Adrenal gland (tissue), 5 donors: Measurements from ENCODE around the gene CACNA1A.

Experiments used
- CTCF ChIP-seq, 6 experiments: fragments of 450-650 bp in 4 of 6; fragments of 200-600 bp in 2 of 6; sonication (generic) in 1 of 6; IDR thresholded peaks; 1 replicate in 5 of 6; 2 replicates in 1 of 6; pipeline versions ENCODE4 v1.5.1 to v1.8.0; 2016 to 2021; ENCODE audit warnings: antibody characterized with exemption in 6 of 6, mild to moderate bottlenecking in 2 of 6, moderate library complexity in 1 of 6
- POLR2A ChIP-seq, 2 donors: fragments of 450-650 bp; IDR thresholded peaks; one replicate each; pipeline ENCODE4 v1.6.1; 2017; ENCODE audit warnings: antibody characterized with exemption in 2 of 2, mild to moderate bottlenecking in 2 of 2, moderate library complexity in 1 of 2
- donor health status: DM: no; HTN: no; CAD: no.

- TF ChIP-seq POLR2A (IDR thresholded peaks at IDR 0.05) (no peak), CTCF (IDR thresholded peaks at IDR 0.05) (no peak)
These were observed 346.6 kb downstream of the CACNA1A start for GRCh38 chr19:13159713-13160112.
